GM12874 (cell line): ENCODE measurements around the gene SSBP3.

Experiments
- TF ChIP-seq, protein P1 (sequence below): IDR thresholded peaks from 2 replicates; pipeline ENCODE4 v1.5.1; 2011; ENCODE audit warnings: low read depth, mild to moderate bottlenecking, control low read depth, low read length, moderate library complexity; ENCODE audit not compliant: insufficient read depth

Gene SSBP3

DNA sequence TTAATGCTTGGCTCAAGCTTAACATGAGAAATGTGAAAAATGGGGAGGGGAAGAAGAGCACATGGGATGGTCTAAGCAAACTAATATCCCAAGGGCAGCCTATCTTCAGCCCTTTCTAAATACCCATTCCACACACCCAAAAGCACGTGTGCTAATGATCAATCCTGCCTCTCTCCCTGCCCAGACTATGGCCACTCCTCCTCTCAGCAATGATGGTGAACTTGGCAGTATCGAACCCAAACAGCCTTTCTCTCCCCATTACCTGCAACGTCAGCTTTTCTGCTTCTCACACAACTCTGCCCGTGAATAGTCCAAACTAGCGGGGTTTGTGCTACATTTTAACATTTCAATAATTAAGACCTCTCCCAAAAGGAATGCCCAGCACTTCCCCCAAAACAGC, 41.6 kb downstream of the SSBP3 start:
- TF ChIP-seq, protein P1, sequence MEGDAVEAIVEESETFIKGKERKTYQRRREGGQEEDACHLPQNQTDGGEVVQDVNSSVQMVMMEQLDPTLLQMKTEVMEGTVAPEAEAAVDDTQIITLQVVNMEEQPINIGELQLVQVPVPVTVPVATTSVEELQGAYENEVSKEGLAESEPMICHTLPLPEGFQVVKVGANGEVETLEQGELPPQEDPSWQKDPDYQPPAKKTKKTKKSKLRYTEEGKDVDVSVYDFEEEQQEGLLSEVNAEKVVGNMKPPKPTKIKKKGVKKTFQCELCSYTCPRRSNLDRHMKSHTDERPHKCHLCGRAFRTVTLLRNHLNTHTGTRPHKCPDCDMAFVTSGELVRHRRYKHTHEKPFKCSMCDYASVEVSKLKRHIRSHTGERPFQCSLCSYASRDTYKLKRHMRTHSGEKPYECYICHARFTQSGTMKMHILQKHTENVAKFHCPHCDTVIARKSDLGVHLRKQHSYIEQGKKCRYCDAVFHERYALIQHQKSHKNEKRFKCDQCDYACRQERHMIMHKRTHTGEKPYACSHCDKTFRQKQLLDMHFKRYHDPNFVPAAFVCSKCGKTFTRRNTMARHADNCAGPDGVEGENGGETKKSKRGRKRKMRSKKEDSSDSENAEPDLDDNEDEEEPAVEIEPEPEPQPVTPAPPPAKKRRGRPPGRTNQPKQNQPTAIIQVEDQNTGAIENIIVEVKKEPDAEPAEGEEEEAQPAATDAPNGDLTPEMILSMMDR = no peak

DNA sequence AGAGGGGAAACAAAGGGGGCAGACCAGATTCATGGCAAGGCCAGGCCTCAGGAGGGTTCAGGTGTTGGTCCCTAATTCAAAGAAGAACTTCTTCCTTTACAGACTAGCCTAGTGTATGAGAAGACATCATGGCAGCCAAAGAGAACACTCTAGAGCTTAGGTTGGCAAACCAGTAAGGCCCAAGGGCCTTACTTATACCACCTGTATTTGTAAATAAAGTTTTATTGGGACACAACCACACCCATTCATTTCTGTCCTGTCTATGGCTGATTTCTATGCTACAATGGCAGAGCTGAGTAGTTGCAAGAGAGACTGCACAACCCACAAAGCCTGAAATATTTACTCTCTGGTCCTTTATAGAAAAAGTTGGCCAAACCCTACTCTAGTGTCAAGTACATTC, 42.3 kb downstream of the SSBP3 start:
- TF ChIP-seq, protein P1 = no peak

DNA sequence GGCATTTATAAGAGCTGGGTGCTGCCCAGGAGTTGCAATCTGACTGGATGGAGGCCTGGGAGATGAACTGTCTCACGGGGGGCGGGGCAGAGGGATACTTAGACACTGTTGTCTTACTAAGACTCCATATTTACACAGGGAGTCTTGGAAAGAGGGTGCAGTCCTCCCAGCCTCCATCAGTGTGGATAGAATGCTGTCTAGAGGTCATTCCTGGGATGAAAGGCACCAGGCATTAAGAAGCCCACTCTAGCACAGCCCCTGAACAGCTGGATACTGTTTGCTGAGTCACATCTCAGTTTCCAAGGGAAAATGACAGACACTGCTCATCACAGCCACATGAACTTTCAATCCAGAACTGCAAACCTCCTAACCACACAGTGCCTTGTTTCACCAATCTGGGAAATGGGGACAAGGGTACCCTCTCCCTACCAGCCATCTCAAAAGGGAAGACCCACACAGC, 43.3 kb downstream of the SSBP3 start:
- TF ChIP-seq, protein P1 = no peak

DNA sequence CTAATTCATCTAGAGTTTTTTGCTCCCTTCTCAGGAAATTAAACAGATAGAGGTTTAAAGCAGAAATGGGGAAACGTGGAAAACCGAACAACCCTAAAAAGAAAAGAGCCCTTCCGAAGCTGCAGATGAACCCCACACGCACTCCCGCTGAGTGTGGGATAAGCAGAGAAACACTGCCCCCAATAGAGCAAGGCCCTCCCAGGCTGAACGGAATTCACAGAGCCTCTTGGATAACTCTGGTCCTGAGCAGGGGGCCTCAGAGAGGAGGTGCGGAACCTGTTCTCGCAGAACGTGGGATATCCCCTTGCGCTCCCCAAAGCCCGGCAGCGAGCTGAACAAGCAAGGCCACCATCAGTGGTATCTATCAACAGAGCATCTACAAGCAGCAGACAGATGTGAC, 44.9 kb downstream of the SSBP3 start:
- TF ChIP-seq, protein P1 = no peak

DNA sequence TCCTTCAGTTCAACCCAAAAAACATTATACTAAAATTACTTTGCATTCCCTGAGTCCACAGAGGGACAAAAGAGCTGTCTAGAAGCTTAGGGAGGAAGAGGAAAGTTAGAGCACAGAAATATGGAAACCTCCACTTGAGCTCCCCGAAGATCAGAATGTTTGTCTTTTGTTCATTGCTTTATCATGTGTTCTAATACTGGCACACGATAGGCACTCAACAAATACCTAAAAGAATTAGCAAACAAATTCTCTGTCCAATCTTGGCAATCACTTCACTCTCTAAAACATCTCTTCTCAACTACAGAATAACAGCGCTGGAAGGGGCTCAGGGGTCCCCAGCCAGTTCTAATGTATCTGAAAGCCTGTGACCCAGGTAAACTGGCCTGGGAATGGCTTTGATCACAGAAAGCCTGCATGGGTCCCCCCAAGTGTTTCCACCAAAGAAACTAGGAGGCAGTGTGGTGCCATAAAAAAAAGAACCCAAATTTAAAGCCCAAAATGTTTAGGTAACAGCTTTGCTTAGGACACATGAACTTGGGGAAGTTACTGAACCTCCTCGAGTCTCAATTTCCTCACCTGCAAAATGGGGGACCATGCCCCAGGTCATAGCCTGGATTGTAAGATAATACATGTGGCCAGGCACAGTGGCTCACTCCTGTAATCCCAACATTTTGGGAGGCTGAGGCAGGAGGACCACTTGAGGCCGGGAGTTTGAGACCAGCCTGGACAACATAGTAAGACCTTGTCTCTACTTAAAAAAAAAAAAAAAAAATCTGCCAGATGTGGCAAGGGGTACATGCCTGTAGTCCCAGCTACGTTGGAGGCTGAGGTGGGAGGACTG, 45.8 kb downstream of the SSBP3 start:
- TF ChIP-seq, protein P1 = no peak

DNA sequence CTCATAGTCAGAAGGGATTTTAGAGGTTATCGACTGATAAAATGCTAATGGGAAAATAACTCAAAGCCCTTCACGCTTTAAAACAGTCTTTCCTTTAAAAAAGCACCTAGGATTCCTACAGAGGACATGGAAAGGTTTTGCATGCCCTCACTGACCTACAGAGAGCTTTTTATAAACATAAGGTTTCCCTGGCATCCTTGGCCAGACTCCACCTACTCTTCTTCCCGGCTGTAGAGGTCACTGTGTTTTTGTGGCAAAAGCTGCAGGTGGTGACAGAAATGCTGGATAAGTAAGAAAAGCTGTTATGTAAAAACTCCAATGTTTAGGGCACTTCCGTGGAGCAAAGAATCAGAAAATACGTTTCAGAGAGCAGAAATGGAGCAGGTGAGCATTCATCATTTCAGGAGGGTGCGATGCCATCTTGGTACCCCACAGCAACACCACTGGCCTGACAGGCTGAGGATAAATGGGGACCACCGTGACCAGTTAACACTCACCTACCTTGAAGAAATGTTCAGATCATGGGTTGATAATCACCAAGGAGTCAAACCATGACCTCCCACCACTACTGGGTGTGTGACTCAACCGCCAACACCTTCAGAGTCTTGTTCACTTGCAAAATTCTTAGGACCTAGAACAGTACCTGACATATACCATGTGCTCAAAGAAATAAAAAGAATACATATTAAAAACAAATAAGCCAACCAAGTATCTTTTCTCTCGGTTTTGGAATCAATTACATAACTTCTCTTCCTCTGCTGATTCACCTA, 46.6 kb downstream of the SSBP3 start:
- TF ChIP-seq, protein P1 = no peak

DNA sequence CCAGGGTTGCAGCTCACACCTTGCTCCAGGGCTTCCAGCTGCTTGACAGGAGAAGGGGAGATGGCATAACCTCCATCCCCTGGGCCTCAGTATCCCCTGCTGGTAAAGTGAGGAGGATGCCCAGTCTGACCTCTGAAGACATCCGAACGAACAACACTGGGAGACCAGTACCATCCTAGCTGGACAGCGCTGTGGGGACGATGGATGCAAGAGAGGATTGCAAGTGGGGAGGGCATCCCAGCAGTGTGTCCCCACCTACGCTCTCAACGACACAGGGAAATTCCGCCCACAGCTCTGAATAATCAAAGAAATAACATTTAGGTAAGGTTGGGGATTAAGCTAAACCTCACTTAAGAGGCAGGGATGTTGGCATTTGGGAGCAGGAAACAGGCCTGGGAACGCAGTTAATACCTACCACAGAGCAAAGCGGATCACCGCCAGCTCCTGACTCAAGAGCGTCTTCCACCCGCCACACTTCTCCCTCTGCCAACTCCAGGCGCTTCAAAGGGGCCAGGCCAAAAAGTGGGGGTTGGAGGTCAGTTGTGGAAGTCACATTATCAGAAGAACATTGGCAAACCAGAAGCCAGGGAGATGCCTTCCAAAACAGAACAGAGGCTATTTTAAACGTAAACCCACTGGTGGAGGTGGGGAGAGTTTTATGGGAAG, 47.6 kb downstream of the SSBP3 start:
- TF ChIP-seq, protein P1 = no peak
